Right lung (tissue), 5 donors: Measurements from ENCODE around the gene PDCD10. TPM values are rescaled to one million over a fixed set of nuclear protein-coding genes. Genes with fewer than 3 reads are reported as not detected.

Source experiments
- DNase-seq, 2 donors: peaks; one replicate each; pipeline ENCODE4 v3.0.0-alpha.2; 2013
- polyA plus RNA-seq, 5 donors: library from polyadenylated mRNA; unstranded; fragments of 120-200 nt; gene quantifications; one replicate each; pipeline versions ENCODE4 v1.2.1 to v1.2.3, GENCODE V29; 2013; ENCODE audit warnings: inconsistent platforms in 1 of 5, low replicate concordance in 1 of 5; ENCODE audit not compliant: insufficient read length in 5 of 5, insufficient read depth in 1 of 5

Gene PDCD10
- polyA plus RNA-seq, 5 donors, result 48.3 to 74.8 (median 64.2) TPM

GRCh38 chr3:167736264-167736787, 1.6 kb upstream of the PDCD10 start:
- DNase-seq, result no peak

GRCh38 chr3:167735233-167736138, 794 bp upstream of the PDCD10 start, which contains the start of gene SERPINI1:
SERPINI1 (plus strand) TSS chr3:167735721; CDS start chr3:167789129, 53,408 bp downstream.
- DNase-seq, result peak; percentile 83 to 87

- DNase-seq, result no peak
Measured at GRCh38 chr3:167733961-167734497, 663 bp downstream of the PDCD10 start.

GRCh38 chr3:167732313-167733065, 2.2 kb downstream of the PDCD10 start:
- DNase-seq, result no peak

- DNase-seq, result no peak
Measured at GRCh38 chr3:167731393-167731792, 3.3 kb downstream of the PDCD10 start.

GRCh38 chr3:167729591-167729990, 5.1 kb downstream of the PDCD10 start:
- DNase-seq, result no peak

- no peak for DNase-seq
Measured at GRCh38 chr3:167728632-167729323, 5.9 kb downstream of the PDCD10 start.

- DNase-seq, result no peak
Measured at GRCh38 chr3:167728176-167728575, 6.5 kb downstream of the PDCD10 start.

- no peak for DNase-seq
Measured at GRCh38 chr3:167723872-167724271, 10.8 kb downstream of the PDCD10 start.

- no peak for DNase-seq
Measured at GRCh38 chr3:167723025-167723512, 11.6 kb downstream of the PDCD10 start.

- DNase-seq, result no peak
Measured at GRCh38 chr3:167718582-167718981, 16.1 kb downstream of the PDCD10 start.

- no peak for DNase-seq
Measured at GRCh38 chr3:167716920-167717319, 17.8 kb downstream of the PDCD10 start.

- DNase-seq, result no peak
Measured at GRCh38 chr3:167714871-167715270, 19.8 kb downstream of the PDCD10 start.

GRCh38 chr3:167712445-167712844, 22.2 kb downstream of the PDCD10 start:
- no peak for DNase-seq

GRCh38 chr3:167711439-167711838, 23.3 kb downstream of the PDCD10 start:
- DNase-seq, result no peak

GRCh38 chr3:167710552-167710951, 24.1 kb downstream of the PDCD10 start:
- no peak for DNase-seq

GRCh38 chr3:167709690-167710089, 25.0 kb downstream of the PDCD10 start:
- no peak for DNase-seq

- DNase-seq, result no peak
Measured at GRCh38 chr3:167705840-167706239, 28.9 kb downstream of the PDCD10 start.

GRCh38 chr3:167700926-167701325, 33.8 kb downstream of the PDCD10 start:
- DNase-seq, result no peak

- no peak for DNase-seq
Measured at GRCh38 chr3:167700046-167700445, 34.6 kb downstream of the PDCD10 start.

GRCh38 chr3:167694121-167694520, 40.6 kb downstream of the PDCD10 start:
- DNase-seq, result no peak
